Type B pancreatic cell (in vitro differentiated cells): ENCODE results near the gene GPR33. TPM values are rescaled to one million over a fixed set of nuclear protein-coding genes. Genes with fewer than 3 reads are reported as not detected.
"Not testable (repeated sequence)": the region's sequence is repeated elsewhere in the genome, so short reads cannot be mapped to it uniquely, and the experiment has no call there.

ENCODE experiments used
- DNase-seq: peaks from one replicate; pipeline ENCODE4 v3.0.0; 2021; ENCODE audit warnings: mixed read lengths; ENCODE audit not compliant: unreplicated experiment; ENCODE audit errors: extremely low spot score
- H3K27ac Mint-ChIP-seq: 2 replicates; pipeline ENCODE4 v1.8.0; 2021; ENCODE audit warnings: mild to moderate bottlenecking, mixed read lengths
- H3K27me3 Mint-ChIP-seq: 2 replicates; pipeline ENCODE4 v1.8.0; 2021; ENCODE audit warnings: mixed read lengths
- H3K36me3 Mint-ChIP-seq: 2 replicates; pipeline ENCODE4 v1.8.0; 2021; ENCODE audit warnings: mixed read lengths
- H3K4me1 Mint-ChIP-seq: one replicate; pipeline ENCODE4 v1.8.0; 2021; ENCODE audit warnings: mixed read lengths; ENCODE audit not compliant: unreplicated experiment
- H3K4me3 Mint-ChIP-seq: 2 replicates; pipeline ENCODE4 v1.8.0; 2021; ENCODE audit warnings: mild to moderate bottlenecking, mixed read lengths
- H3K9me3 Mint-ChIP-seq: 2 replicates; pipeline ENCODE4 v1.8.0; 2021; ENCODE audit warnings: mixed read lengths
- CTCF ChIP-seq: fragments of 200-600 bp; sonication (generic); conservative IDR thresholded peaks from 2 replicates; pipeline ENCODE4 v1.5.0; 2021; ENCODE audit warnings: antibody characterized with exemption, mild to moderate bottlenecking
- total RNA-seq: library from RNA; stranded (reverse); gene quantifications from 2 replicates; pipeline ENCODE4 v1.2.1, GENCODE V29; 2021; ENCODE audit warnings: low replicate concordance

The GPR33 gene
- total RNA-seq, 1 donor from 2014 or later = not detected

DNA sequence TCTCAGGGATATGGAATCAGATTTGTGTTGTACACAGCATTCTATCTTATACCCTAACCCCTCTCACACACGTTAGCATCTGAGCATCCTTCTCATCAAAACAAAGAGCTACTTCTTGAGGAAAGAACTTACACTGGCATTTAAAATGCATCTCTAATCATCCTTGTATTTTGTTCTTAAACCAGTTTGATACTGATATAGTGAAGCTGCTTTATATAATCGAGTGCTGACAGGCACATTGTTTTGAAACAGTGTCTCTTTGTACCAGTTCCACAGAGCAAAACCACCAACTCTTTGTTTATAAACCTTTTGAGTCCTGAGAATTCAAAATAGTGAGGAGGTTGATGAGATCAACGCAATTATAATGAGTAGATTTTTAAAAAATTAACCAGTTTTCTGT, 8.8 kb downstream of the GPR33 start:
- peaks cover 3% of the 10 kb centered on the region for H3K4me1 Mint-ChIP-seq
- no peaks in the 10 kb centered on the region for H3K9me3 Mint-ChIP-seq
- H3K27me3 Mint-ChIP-seq = no peaks in the 10 kb centered on the region
- H3K27ac Mint-ChIP-seq = no peak overlapping the region
- no peak overlapping the region for H3K4me3 Mint-ChIP-seq
- no peak for DNase-seq
- TF ChIP-seq CTCF = no peak
- no peaks in the 10 kb centered on the region for H3K36me3 Mint-ChIP-seq

DNA sequence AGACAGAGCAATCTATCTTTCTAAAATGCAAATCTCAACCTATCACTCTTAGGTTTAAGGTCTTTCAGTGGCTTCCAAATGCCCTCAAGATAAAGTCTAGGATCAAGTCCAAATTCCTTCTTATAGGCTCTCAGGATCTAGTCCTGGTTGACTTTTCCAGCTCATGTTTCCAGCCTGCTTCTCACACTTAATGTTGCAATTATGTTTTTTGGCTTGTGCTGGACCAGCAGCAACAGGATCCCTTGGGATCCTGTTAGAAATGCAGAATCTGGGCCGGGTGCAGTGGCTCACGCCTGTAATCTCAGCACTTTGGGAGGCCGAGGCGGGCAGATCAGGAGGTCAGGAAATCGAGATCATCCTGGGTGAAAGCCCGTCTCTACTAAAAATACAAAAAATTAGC, 10.6 kb downstream of the GPR33 start:
- Mint-ChIP-seq H3K36me3 (no peaks in the 10 kb centered on the region), H3K27me3 (no peaks in the 10 kb centered on the region), H3K9me3 (no peaks in the 10 kb centered on the region), H3K4me1 (peaks cover 3% of the 10 kb centered on the region), H3K4me3 (no peak overlapping the region), H3K27ac (no peak overlapping the region)
- TF ChIP-seq CTCF = no peak
- DNase-seq = no peak

GRCh38 chr14:31476131-31476866, 11.5 kb downstream of the GPR33 start:
- no peaks in the 10 kb centered on the region for H3K36me3 Mint-ChIP-seq
- no peak for DNase-seq
- H3K27me3 Mint-ChIP-seq = no peaks in the 10 kb centered on the region
- H3K27ac Mint-ChIP-seq = no peak overlapping the region
- H3K9me3 Mint-ChIP-seq = no peaks in the 10 kb centered on the region
- peaks cover 3% of the 10 kb centered on the region for H3K4me1 Mint-ChIP-seq
- H3K4me3 Mint-ChIP-seq = no peak overlapping the region
- no peak for TF ChIP-seq CTCF

GRCh38 chr14:31466554-31466953, 21.3 kb downstream of the GPR33 start:
- H3K27me3 Mint-ChIP-seq = no peaks in the 10 kb centered on the region
- H3K4me3 Mint-ChIP-seq = no peak overlapping the region
- no peak for TF ChIP-seq CTCF
- no peaks in the 10 kb centered on the region for H3K9me3 Mint-ChIP-seq
- no peaks in the 10 kb centered on the region for H3K36me3 Mint-ChIP-seq
- H3K4me1 Mint-ChIP-seq = no peaks in the 10 kb centered on the region
- no peak for DNase-seq
- no peak overlapping the region for H3K27ac Mint-ChIP-seq

DNA sequence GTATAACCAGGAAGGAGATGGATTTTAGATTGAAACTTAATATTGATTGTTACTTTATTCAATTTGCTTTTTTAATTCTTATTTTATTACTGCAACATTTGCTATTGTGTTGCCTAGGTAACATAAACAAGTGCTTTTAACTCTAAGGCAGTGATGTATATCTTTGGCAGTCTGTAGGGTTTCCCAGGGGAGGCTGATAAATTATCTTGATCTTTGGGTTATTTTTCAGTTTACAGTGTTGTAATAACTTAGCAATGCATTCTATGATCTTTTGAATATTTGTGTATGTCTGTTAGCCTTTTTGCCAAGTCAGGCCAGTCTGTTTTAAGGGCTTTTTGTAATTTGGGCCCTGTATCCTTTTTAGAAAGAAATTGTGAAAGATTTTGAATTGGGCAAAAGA, 22.7 kb downstream of the GPR33 start:
- no peak overlapping the region for H3K27ac Mint-ChIP-seq
- H3K27me3 Mint-ChIP-seq = no peaks in the 10 kb centered on the region
- H3K9me3 Mint-ChIP-seq = no peaks in the 10 kb centered on the region
- TF ChIP-seq CTCF = no peak
- H3K4me3 Mint-ChIP-seq = no peak overlapping the region
- H3K4me1 Mint-ChIP-seq = no peaks in the 10 kb centered on the region
- H3K36me3 Mint-ChIP-seq = no peaks in the 10 kb centered on the region
- DNase-seq = no peak

- DNase-seq, H3K4me1 Mint-ChIP-seq, H3K9me3 Mint-ChIP-seq, H3K27me3 Mint-ChIP-seq, H3K4me3 Mint-ChIP-seq, H3K36me3 Mint-ChIP-seq, H3K27ac Mint-ChIP-seq: not testable (repeated sequence)
Measured at GRCh38 chr14:31462450-31462849, 25.4 kb downstream of the GPR33 start.
